Pancreas (tissue), 10 donors: ENCODE data around the gene DLL4. TPM values are rescaled to one million over a fixed set of nuclear protein-coding genes. Genes with fewer than 3 reads are reported as not detected.

ENCODE experiments used
- ATAC-seq, 4 donors: fragments of 200-7000 bp; cut with Tn5 transposase; one replicate each; pipeline versions ENCODE4 v1.8.0 to v1.9.1; 2020; ENCODE audit warnings: mild to moderate bottlenecking in 4 of 4, moderate library complexity in 4 of 4
- DNase-seq, 6 donors: peaks; one replicate each; pipeline ENCODE4 v3.0.0-alpha.2; 2020
- FAIRE-seq: peaks from 2 replicates; lab custom pipeline; 2012; peaks lifted over from hg19 to GRCh38; lab: Jason Lieb, UNC
- H3K27ac ChIP-seq, 4 donors: fragments of 200-600 bp; sonication (generic); 1 replicate in 3 of 4; 2 replicates in 1 of 4; pipeline versions ENCODE4 v1.5.0 to v1.8.0; 2020
- H3K27me3 ChIP-seq, 4 donors: fragments of 200-600 bp; one replicate each; pipeline ENCODE4 v1.8.0; 2021
- H3K36me3 ChIP-seq, 3 donors: fragments of 200-600 bp; sonication (generic) in 1 of 3; one replicate each; pipeline versions ENCODE4 v1.5.0 to v1.8.0; 2020 to 2021
- H3K4me1 ChIP-seq, 3 donors: fragments of 200-600 bp; one replicate each; pipeline ENCODE4 v1.8.0; 2021
- H3K4me3 ChIP-seq, 4 donors: fragments of 200-600 bp; sonication (generic) in 2 of 4; one replicate each; pipeline versions ENCODE4 v1.5.0 to v1.8.0; 2020 to 2021
- H3K9me3 ChIP-seq, 4 donors: fragments of 200-600 bp; one replicate each; pipeline ENCODE4 v1.8.0; 2021
- CTCF ChIP-seq, 4 donors: fragments of 200-600 bp; sonication (generic) in 3 of 4; IDR thresholded peaks; one replicate each; pipeline versions ENCODE4 v1.5.0 to v1.8.0; 2021; ENCODE audit warnings: antibody characterized with exemption in 4 of 4
- WGBS, 2 donors: extraction: QIAGEN DNeasy Blood & Tissue Kit; methylation state at CpG; one replicate each; pipeline ENCODE4 v1.1.7; 2013; 5-methylcytosine and 5-hydroxymethylcytosine counted together
- intact Hi-C, 3 donors: fragments of 100-400 bp; cut with DNase I; formaldehyde crosslinking; loops; one replicate each; pipeline versions ENCODE4 v1.11.1 to v1.14.2; 2022
- polyA plus RNA-seq, 2 donors: library from polyadenylated mRNA; stranded (reverse); fragments of 200-250 nt; gene quantifications; one replicate each; pipeline ENCODE4 v1.2.3, GENCODE V29; 2013
- total RNA-seq, 6 donors: library from RNA; stranded (reverse); fragmentation: NEBNext Ultra II Directional in 4 of 6; extraction: Animal tissue kit (Norgen Biotek cat#: 25700) in 4 of 6; gene quantifications; one replicate each; pipeline versions ENCODE4 v1.2.1 to v1.2.4, GENCODE V29; 2021 to 2023
- donor health status: healthy with polysubstance abuse.
- donor health status: DM: no; HTN: no; CAD: no; lungs with moderate emphysema.
- donor health status: DM: no; HTN: no; CAD: no.
- donor health status: control.
- donor health status: control.
- donor health status: Bipolar disorder and iron deficiency.
- donor health status: DM: yes; HTN: yes; CAD: no.
- donor health status: DM: no; HTN: no; CAD: no.
- donor health status: DM: no; HTN: no; CAD: no.
- donor health status: DM: yes; HTN: yes; CAD: no.

Gene DLL4
- total and polyA plus RNA-seq, 8 donors: 1.3 to 4.8 (median 2.3) TPM

- H3K4me3 ChIP-seq: no peak overlapping the region
- H3K9me3 ChIP-seq: no peaks in the 10 kb centered on the region
- peaks cover 6 to 19% (median 11%) of the 10 kb centered on the region in 3 donors for H3K4me1 ChIP-seq
- H3K36me3 ChIP-seq: peaks cover 0 to 24% (median 8%) of the 10 kb centered on the region in 3 donors
- FAIRE-seq (no peak), ATAC-seq (no peak), DNase-seq (no peak)
- intact Hi-C loops: loop anchor here in 2 of 3 donors (5.0 to 10.0 kb wide), 4 partner anchors 110 to 420 kb away; no protein-coding TSS in a partner anchor
- no peaks in the 10 kb centered on the region for H3K27me3 ChIP-seq
- no peak for TF ChIP-seq CTCF (IDR thresholded peaks at IDR 0.05)
- H3K27ac ChIP-seq: no peak overlapping the region
- WGBS, 2 donors: 68 to 84% methylated on average over 7 of the region's 7 CpGs
These were observed 24.5 kb upstream of the DLL4 start for GRCh38 chr15:40904552-40905201.

GRCh38 chr15:40906091-40906990, 22.8 kb upstream of the DLL4 start:
- Histone ChIP-seq H3K36me3 (peaks cover 0 to 11% (median 8%) of the 10 kb centered on the region in 3 donors), H3K27ac (peak overlapping the region; percentile 84 to 93 (median 90)), H3K4me1 (peaks cover 6 to 19% (median 11%) of the 10 kb centered on the region in 3 donors), H3K27me3 (no peaks in the 10 kb centered on the region), H3K4me3 (peak overlapping the region in 3 of 4 donors; percentile 16 to 52 (median 40)), H3K9me3 (no peaks in the 10 kb centered on the region)
- ATAC-seq (peak; percentile 87 to 90 (median 88)), FAIRE-seq (no peak), DNase-seq (peak; percentile 92 to 97 (median 94))
- WGBS, 2 donors: 2 to 3% methylated on average over 19 to 36 of the region's 36 CpGs
- peak; percentile 80 to 88 (median 86) for TF ChIP-seq CTCF (IDR thresholded peaks at IDR 0.05)
- intact Hi-C loops: loop anchor here in 2 of 3 donors (5.0 to 10.0 kb wide), 3 partner anchors 108 to 418 kb away; no protein-coding TSS in a partner anchor

- Histone ChIP-seq H3K9me3 (no peaks in the 10 kb centered on the region), H3K4me1 (peaks cover 6 to 19% (median 11%) of the 10 kb centered on the region in 3 donors), H3K36me3 (peaks cover 0 to 11% (median 8%) of the 10 kb centered on the region in 3 donors), H3K27me3 (no peaks in the 10 kb centered on the region), H3K4me3 (peak overlapping the region in 3 of 4 donors; percentile 16 to 52 (median 40)), H3K27ac (peak overlapping the region; percentile 84 to 93 (median 90))
- TF ChIP-seq CTCF (IDR thresholded peaks at IDR 0.05): no peak
- DNase-seq (peak in 5 of 6 donors; percentile 36 to 78 (median 68)), ATAC-seq (peak in 2 of 4 donors; percentile 3 to 4), FAIRE-seq (no peak)
- intact Hi-C loops: loop anchor here in 2 of 3 donors (5.0 to 10.0 kb wide), 3 partner anchors 108 to 418 kb away; no protein-coding TSS in a partner anchor
- 35 to 48% methylated on average over 20 to 22 of the region's 22 CpGs for WGBS, 2 donors
These were observed 21.9 kb upstream of the DLL4 start for GRCh38 chr15:40906991-40907802.

- ATAC-seq: no peak
- H3K4me1 ChIP-seq: peaks cover 6 to 19% (median 11%) of the 10 kb centered on the region in 3 donors
- peak in 1 of 6 donors; percentile 50 for DNase-seq
- FAIRE-seq: no peak
- no peak overlapping the region for H3K4me3 ChIP-seq
- no peak overlapping the region for H3K27ac ChIP-seq
- no peak for TF ChIP-seq CTCF (IDR thresholded peaks at IDR 0.05)
- peaks cover 0 to 2% (median 1%) of the 10 kb centered on the region in 3 donors for H3K36me3 ChIP-seq
- 59 to 63% methylated on average over 7 of the region's 7 CpGs for WGBS, 2 donors
- H3K27me3 ChIP-seq: no peaks in the 10 kb centered on the region
- no peaks in the 10 kb centered on the region for H3K9me3 ChIP-seq
- intact Hi-C loops: loop anchor here in 2 of 3 donors (5.0 to 10.0 kb wide), 3 partner anchors 107 to 417 kb away; no protein-coding TSS in a partner anchor
These were observed 21.0 kb upstream of the DLL4 start for GRCh38 chr15:40908095-40908494.
